Neural crest cell (in vitro differentiated cells): ENCODE results near the gene FMN1. TPM values are rescaled to one million over a fixed set of nuclear protein-coding genes. Genes with fewer than 3 reads are reported as not detected.

Experiments
- DNase-seq: peaks from one replicate; pipeline ENCODE4 v3.0.0; 2021; ENCODE audit warnings: low read depth, mixed read lengths, low spot score
- H3K27ac Mint-ChIP-seq: one replicate; pipeline ENCODE4 v1.8.0; 2021; ENCODE audit warnings: mild to moderate bottlenecking, mixed read lengths; ENCODE audit not compliant: unreplicated experiment
- H3K27me3 Mint-ChIP-seq: 2 replicates; pipeline ENCODE4 v1.8.0; 2021; ENCODE audit warnings: low read depth, mild to moderate bottlenecking, mixed read lengths
- H3K36me3 Mint-ChIP-seq: 2 replicates; pipeline ENCODE4 v1.8.0; 2021; ENCODE audit warnings: low read depth, mild to moderate bottlenecking, mixed read lengths
- H3K4me1 Mint-ChIP-seq: 2 replicates; pipeline ENCODE4 v1.8.0; 2021; ENCODE audit warnings: mixed read lengths
- H3K4me3 Mint-ChIP-seq: one replicate; pipeline ENCODE4 v1.8.0; 2021; ENCODE audit warnings: mild to moderate bottlenecking, mixed read lengths
- H3K9me3 Mint-ChIP-seq: 2 replicates; pipeline ENCODE4 v1.8.0; 2021; ENCODE audit warnings: mixed read lengths
- CTCF ChIP-seq: fragments of 200-600 bp; sonication (generic); conservative IDR thresholded peaks from 2 replicates; pipeline ENCODE4 v1.5.0; 2021; ENCODE audit warnings: antibody characterized with exemption, mild to moderate bottlenecking
- total RNA-seq: library from RNA; stranded (reverse); gene quantifications from 2 replicates; pipeline ENCODE4 v1.2.1, GENCODE V29; 2021

FMN1 gene
- total RNA-seq, 1 donor from 2014 or later = 0.70 TPM

- Mint-ChIP-seq H3K4me1 (peaks cover 20% of the 10 kb centered on the region), H3K4me3 (no peak overlapping the region), H3K27ac (no peak overlapping the region), H3K36me3 (no peaks in the 10 kb centered on the region), H3K27me3 (no peaks in the 10 kb centered on the region), H3K9me3 (no peaks in the 10 kb centered on the region)
- TF ChIP-seq CTCF = no peak
- DNase-seq = no peak
These were observed 311.6 kb downstream of the FMN1 start for GRCh38 chr15:32882955-32883354.

GRCh38 chr15:32881528-32881927 is 313.0 kb downstream of the FMN1 start:
- no peak for DNase-seq
- H3K27me3 Mint-ChIP-seq = no peaks in the 10 kb centered on the region
- H3K9me3 Mint-ChIP-seq = no peaks in the 10 kb centered on the region
- no peaks in the 10 kb centered on the region for H3K36me3 Mint-ChIP-seq
- no peak overlapping the region for H3K4me3 Mint-ChIP-seq
- peaks cover 13% of the 10 kb centered on the region for H3K4me1 Mint-ChIP-seq
- H3K27ac Mint-ChIP-seq = no peak overlapping the region
- TF ChIP-seq CTCF = no peak

GRCh38 chr15:32880642-32881041 is 313.9 kb downstream of the FMN1 start:
- Mint-ChIP-seq H3K4me3 (no peak overlapping the region), H3K27me3 (no peaks in the 10 kb centered on the region), H3K4me1 (peaks cover 5% of the 10 kb centered on the region), H3K27ac (no peak overlapping the region), H3K36me3 (no peaks in the 10 kb centered on the region), H3K9me3 (no peaks in the 10 kb centered on the region)
- TF ChIP-seq CTCF = no peak
- no peak for DNase-seq

GRCh38 chr15:32879980-32880379 is 314.5 kb downstream of the FMN1 start:
- no peaks in the 10 kb centered on the region for H3K36me3 Mint-ChIP-seq

GRCh38 chr15:32878869-32879805 is 315.4 kb downstream of the FMN1 start:
- TF ChIP-seq CTCF = no peak
- no peak for DNase-seq
- Mint-ChIP-seq H3K36me3 (no peaks in the 10 kb centered on the region), H3K27me3 (no peaks in the 10 kb centered on the region), H3K9me3 (no peaks in the 10 kb centered on the region), H3K4me1 (peaks cover 5% of the 10 kb centered on the region), H3K4me3 (no peak overlapping the region), H3K27ac (no peak overlapping the region)

More at GRCh38 chr15:32879980-32880379, 314.5 kb downstream of the FMN1 start:
- no peaks in the 10 kb centered on the region for H3K9me3 Mint-ChIP-seq
- TF ChIP-seq CTCF = no peak
- H3K4me1 Mint-ChIP-seq = peaks cover 5% of the 10 kb centered on the region
- no peaks in the 10 kb centered on the region for H3K27me3 Mint-ChIP-seq
- no peak overlapping the region for H3K27ac Mint-ChIP-seq
- no peak overlapping the region for H3K4me3 Mint-ChIP-seq
- DNase-seq = no peak
